HG03175 (cell line): ENCODE data around the gene MAD1L1.

ENCODE experiments used
- ATAC-seq: cut with Tn5 transposase; IDR thresholded peaks from one replicate; pipeline ENCODE4 v1.9.1; 2021; ENCODE audit warnings: mild to moderate bottlenecking, moderate library complexity; ENCODE audit not compliant: unreplicated experiment

The MAD1L1 gene

GRCh38 chr7:2093215-2093842, 139.4 kb downstream of the MAD1L1 start:
- no peak for ATAC-seq

DNA sequence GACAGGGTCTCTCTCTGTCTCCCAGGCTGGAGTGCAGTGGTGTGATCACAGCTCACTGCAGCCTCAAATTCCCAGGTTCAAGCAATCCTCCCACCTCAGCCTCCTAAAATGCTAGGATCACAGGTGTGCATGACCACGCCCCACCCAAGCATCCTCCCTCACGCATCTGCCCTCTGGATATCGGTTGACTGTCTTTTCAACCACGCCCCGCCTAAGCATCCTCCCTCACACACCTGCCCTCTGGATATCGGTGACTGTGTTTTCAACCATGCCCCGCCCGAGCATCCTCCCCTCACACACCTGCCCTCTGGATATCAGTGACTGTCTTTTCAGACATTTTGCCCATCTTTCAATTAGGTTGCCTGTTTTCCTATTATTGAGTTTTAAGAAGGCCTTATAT, 140.5 kb downstream of the MAD1L1 start:
- no peak for ATAC-seq

GRCh38 chr7:2090526-2091520, 141.9 kb downstream of the MAD1L1 start:
- ATAC-seq, result no peak

GRCh38 chr7:2088801-2089200, 143.9 kb downstream of the MAD1L1 start:
- ATAC-seq, result no peak

DNA sequence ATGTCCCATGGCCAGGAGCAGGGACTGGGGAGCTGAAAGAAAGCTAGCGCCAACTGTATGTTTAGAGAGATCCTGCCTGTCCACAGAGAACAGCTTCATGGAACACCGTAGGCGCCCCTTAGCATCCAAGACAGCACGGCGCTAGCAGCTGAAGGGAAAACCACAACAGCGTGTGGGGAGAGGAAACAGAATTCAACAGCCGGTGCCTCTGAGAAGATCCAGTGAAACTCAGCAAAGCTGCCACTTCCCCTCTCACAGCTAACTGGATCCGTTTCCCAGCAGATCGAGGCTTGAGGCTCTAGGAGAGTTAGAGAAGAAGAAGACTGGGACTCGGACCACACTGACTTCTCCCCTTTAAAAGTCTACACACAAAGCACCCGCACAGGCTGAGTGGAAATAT, 145.0 kb downstream of the MAD1L1 start:
- no peak for ATAC-seq

DNA sequence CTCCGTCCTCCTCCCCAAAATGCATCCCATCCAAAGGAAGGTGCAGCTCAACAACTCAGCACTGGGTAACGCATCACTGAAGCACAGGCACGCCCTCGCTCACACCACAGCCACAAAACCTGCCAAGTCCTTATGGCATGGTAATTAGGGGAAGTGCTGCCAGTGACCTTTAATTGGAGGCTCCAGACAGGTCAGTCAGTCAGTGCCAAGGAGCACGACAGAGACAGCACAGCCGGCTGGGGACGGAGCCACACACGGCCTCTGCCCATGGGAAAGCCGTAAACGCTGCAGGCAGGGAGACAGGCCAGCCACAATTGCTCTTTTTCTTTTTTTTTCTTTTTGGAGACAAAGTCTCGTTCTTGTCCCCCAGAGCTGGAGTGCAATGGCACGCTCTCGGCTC, 146.5 kb downstream of the MAD1L1 start:
- ATAC-seq, result no peak

GRCh38 chr7:2085804-2086203, 146.9 kb downstream of the MAD1L1 start:
- ATAC-seq, result no peak

DNA sequence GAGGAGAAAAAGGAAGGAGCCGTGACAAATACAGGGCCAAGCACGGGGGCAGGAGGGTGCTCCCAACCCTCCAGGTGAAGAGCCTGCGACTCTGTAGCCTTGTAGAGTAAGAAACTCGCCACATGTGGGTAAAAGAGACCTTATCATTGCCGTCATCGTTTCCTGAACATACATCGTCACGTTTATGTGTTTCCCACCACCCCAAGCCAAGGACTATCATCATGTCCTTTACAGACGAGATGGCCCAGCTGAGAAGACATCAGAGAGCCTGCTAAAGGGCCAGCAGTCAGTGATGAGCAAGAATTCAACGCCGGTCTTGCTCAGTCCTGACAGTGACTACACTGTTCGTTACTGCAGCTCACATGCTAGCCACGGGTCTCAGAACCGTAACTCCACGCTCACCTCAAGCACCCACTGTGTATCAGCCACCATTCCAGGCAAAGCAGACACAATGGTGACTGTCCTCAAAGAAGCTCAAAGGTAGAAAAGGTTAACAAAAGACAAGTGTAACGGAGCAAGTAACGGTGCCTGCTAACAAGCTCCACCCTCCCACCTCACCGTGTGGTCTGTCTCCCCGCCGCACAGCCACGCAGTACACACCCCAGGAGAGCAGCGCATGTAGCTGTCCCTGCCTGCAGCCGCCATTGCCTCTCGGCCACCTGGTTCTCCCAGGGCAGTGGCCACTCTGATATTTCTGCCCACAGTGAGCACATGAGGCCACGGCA, 147.8 kb downstream of the MAD1L1 start:
- no peak for ATAC-seq

DNA sequence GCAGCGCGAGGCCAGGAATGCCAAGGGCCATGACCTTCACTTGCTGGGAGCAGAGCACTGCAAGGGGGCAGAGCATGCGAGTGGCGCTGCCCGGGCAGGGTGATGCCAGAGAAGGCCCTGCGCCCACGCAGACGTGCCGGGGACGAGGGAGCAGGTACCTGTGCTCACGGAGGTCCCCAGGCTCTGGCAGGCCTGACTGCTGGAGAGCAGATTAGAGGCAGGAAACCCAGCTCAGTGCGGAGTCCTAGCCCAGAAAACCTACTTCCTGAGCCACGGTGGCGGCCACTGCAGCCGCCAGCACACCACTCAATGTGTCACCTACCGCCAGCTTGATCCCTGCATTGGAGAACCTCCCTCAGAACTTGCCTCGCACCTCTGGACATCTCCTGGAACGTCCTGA, 148.4 kb downstream of the MAD1L1 start:
- ATAC-seq, result no peak

- no peak for ATAC-seq
Observed at GRCh38 chr7:2083362-2083761, 149.4 kb downstream of the MAD1L1 start.

DNA sequence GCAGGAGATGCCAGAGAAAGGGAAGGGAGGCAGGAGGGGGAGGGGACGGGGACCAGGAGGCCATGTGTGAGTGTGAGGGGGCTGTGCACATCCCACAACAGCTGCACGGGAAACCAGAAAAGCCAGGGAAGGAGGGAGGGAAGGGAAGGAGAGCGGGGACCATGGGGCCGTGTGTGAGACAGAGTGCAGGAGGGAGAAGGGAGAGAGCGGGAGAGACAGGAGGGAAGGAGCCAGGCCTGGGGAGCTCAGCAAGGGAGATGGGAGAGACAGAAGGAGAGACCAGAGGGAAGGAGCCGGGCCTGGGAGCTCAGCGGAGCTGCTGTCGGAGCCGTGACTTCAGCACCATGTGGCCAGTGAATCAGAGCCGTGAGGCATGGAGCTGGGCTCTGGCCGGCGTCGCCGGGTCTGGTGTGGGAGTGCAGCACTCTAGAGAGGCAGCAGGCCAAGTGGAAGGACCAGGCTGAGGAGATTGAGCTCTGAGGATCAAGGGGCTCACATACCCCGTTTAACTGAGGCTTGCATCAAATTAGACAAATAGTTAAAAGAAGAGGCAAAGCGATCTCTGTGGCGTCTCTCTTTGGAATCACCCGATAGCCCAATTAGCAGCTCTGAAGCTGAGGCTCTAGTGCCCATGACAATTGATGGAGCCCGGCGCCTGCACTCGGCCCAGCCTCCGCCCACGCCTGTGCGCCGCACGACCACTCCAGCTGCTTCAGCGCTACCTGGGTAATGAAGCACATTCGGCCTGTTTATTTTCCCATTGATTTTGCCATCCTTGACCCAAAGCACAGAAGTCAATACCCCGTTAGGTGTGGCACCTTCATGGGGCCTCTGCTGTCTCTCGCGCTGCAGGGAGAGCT, 150.4 kb downstream of the MAD1L1 start:
- ATAC-seq, result no peak

GRCh38 chr7:2081526-2082135, 151.1 kb downstream of the MAD1L1 start:
- no peak for ATAC-seq

DNA sequence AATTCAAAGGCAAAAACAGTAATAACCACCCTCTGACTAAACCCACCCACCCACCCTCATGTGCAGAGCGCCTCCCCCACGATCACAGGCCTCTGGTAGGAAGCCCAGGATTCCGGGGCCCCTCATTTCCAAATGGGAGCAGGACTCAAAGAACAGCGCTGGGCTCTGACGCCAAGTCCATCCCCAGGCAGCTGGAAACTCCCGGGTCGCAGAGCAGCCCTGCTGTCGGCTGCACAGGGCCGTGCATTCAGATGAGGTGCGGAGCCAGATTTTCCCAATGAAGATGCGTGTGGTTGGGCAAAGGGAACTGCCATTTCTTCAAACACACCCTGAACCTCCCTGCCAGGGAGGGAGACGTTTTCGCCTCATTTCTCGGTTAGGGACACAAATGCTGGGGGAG, 152.3 kb downstream of the MAD1L1 start:
- no peak for ATAC-seq

GRCh38 chr7:2080060-2080387, 152.7 kb downstream of the MAD1L1 start:
- ATAC-seq, result no peak

DNA sequence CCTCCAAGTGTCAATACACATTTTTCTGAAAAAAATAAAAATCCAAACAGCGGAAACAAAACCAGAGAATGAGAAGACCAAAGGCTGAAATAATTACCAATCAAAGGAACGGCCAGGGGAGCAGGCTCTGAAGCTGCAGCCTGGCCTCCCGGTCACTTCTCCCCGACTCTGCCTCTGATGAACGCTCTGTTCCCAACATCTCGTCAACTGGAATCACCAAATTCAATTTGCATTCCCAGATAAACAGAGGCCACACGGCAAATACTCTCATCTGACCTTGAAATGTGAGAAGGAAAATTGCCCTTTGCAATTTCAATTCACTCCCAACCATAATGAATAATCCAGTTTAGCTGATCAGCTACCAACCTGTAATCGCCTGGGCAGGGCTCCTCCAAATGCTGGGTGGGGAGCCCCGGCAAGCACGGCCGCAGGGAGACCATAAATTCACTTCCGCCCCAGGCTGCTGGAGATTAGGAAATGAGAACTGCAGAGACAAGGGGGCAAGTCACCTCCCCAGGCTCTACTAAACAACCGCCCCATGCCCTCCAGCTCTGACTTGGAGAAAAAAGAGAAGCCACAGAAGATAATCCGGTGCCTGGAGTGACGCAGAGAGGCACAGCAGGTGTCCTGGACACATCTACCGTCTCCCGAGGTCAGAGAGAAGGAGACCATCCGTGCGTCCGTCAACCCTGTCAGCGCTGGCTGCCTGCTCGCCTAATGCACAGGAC, 153.2 kb downstream of the MAD1L1 start:
- no peak for ATAC-seq

GRCh38 chr7:2078899-2079298, 153.8 kb downstream of the MAD1L1 start:
- ATAC-seq, result no peak

- no peak for ATAC-seq
Observed at GRCh38 chr7:2076649-2077064, 156.1 kb downstream of the MAD1L1 start.

GRCh38 chr7:2075811-2076210, 156.9 kb downstream of the MAD1L1 start:
- no peak for ATAC-seq

DNA sequence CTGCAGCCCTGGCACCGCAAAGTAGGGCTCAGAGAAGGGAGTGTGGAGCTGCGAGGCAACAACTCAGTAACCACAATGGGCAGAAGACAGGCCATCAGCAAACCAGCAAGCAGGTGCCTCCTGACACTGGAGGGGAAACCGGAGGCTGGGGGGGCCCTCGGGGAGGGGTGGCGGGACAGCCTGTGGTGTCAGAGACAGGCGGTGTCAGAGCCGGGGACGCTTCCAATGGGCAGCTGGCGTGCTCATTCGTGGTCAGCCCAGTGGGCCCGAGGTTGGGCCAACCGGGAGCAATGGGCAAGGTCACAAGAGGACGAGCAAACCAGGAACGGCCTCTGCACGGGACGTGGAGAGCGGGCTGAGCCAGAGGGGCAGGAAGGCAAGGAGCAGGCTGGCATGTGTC, 158.1 kb downstream of the MAD1L1 start:
- no peak for ATAC-seq

- no peak for ATAC-seq
Observed at GRCh38 chr7:2072798-2073197, 159.9 kb downstream of the MAD1L1 start.
